Measurements from ENCODE around the gene MEDAG. TPM values are rescaled to one million over a fixed set of nuclear protein-coding genes. Genes with fewer than 3 reads are reported as not detected.

MEDAG gene
- not detected for total RNA-seq
- 0.06 TPM for total RNA-seq (2013)
- total RNA-seq, result 0 to 0.21 (median 0) reads per million in 29 experiments

DNA sequence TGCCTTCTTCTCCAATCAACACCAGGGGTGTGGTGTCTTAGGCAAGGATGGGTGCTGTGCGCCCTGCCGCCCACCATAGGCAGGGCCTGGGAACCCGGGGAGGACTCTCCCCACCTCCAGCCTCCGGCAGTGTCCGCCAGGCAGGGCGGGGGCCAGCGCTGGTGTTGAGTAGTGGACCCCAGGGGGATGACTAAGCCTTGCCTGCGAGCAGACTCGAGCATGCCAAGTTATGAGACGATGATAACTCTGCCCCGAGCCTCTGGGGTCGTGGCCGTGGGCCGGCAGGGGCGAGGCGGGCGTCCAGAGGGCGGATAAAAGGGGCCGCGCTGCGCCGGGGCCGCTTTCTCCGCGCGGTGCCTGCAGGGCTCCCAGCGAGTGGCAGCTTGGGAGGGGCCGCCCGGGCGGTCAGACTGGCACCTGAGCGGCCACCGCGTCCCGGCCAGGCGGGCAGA lies at the start of gene MEDAG:
Gene MEDAG (plus strand): TSS at position 340 of the 452 bp plus-strand sequence. CDS start 245 bp downstream, outside the sequence.
- Mint-ChIP-seq H3K27ac (peak within 1 kb of the TSS in 1 of 2 donors; percentile 47), H3K27me3 (peaks cover 54 to 58% of the 10 kb centered on the region in 2 donors), H3K4me1 (peaks cover 6 to 14% (median 9%) of the 10 kb centered on the region in 3 donors), H3K36me3 (no peaks in the 10 kb centered on the region), H3K9me3 (no peaks in the 10 kb centered on the region), H3K4me3 (peak within 1 kb of the TSS in 1 of 3 donors; percentile 55)
- ChIA-PET POLR2A (no interaction called here), CTCF (no interaction called here)
- no peaks in the 10 kb centered on the region for H3K36me3 ChIP-seq (ENCODE audit: control insufficient read depth in 2 of 2, extremely low read depth in 1 of 2, insufficient read depth in 1 of 2, low read length in 1 of 2)
- WGBS (ENCODE audit: insufficient coverage), result 28% methylated on average over 35 of the region's 35 CpGs
- H3K4me1 ChIP-seq (ENCODE audit: control insufficient read depth in 1 of 2, extremely low read depth in 1 of 2, insufficient read depth in 2 of 2, low read length in 2 of 2), result peaks cover 2 to 5% of the 10 kb centered on the region in 2 experiments
- H3K9me3 ChIP-seq, result no peaks in the 10 kb centered on the region
- ATAC-seq (replicated peaks in 1 of 4) (no peak), DNase-seq (no peak)
- peaks cover 9 to 41% of the 10 kb centered on the region in 2 experiments for H3K27me3 ChIP-seq (replicated peaks in 1 of 2; ENCODE audit: control insufficient read depth in 2 of 2, extremely low read depth in 1 of 2, insufficient read depth in 2 of 2, low read length in 1 of 2)
- H3K27ac ChIP-seq (ENCODE audit: low read length), result no peak within 1 kb of the TSS
- no peak within 1 kb of the TSS for H3K4me3 ChIP-seq (ENCODE audit: control insufficient read depth in 1 of 2, extremely low read depth in 1 of 2, low read length in 1 of 2)

GRCh38 chr13:30857018-30857417 lies 49.1 kb upstream of the MEDAG start:
- H3K27ac ChIP-seq (ENCODE audit: low read length), result no peak overlapping the region
- POLR2A ChIA-PET, result no interaction called here
- 50% methylated on average over 1 of the region's 4 CpGs for WGBS (ENCODE audit: insufficient coverage)

GRCh38 chr13:30857636-30858035 lies 48.4 kb upstream of the MEDAG start:
- no peak overlapping the region for H3K27ac ChIP-seq (ENCODE audit: low read length)
- no peak overlapping the region for H3K4me3 ChIP-seq (ENCODE audit: control insufficient read depth in 1 of 2, extremely low read depth in 1 of 2, low read length in 1 of 2)
- H3K4me1 ChIP-seq (ENCODE audit: control insufficient read depth in 1 of 2, extremely low read depth in 1 of 2, insufficient read depth in 2 of 2, low read length in 2 of 2), result no peaks in the 10 kb centered on the region
- no peaks in the 10 kb centered on the region for H3K27me3 ChIP-seq (replicated peaks in 1 of 2; ENCODE audit: control insufficient read depth in 2 of 2, extremely low read depth in 1 of 2, insufficient read depth in 2 of 2, low read length in 1 of 2)
- Mint-ChIP-seq H3K27ac (no peak overlapping the region), H3K27me3 (no peaks in the 10 kb centered on the region), H3K36me3 (no peaks in the 10 kb centered on the region), H3K4me3 (no peak overlapping the region), H3K9me3 (peaks cover 0 to 5% (median 0%) of the 10 kb centered on the region in 3 donors), H3K4me1 (no peaks in the 10 kb centered on the region)
- ChIA-PET CTCF (interaction anchor here in 1 of 2 donors (0.6 kb wide), 1 partner anchor 371 kb away, joined by 3 read pairs; no protein-coding TSS in a partner anchor), POLR2A (interaction anchor here in 1 of 2 donors (0.7 kb wide), 1 partner anchor 1662 kb away, joined by 3 read pairs; no protein-coding TSS in a partner anchor)
- DNase-seq (no peak), ATAC-seq (replicated peaks in 1 of 4) (no peak)
- H3K9me3 ChIP-seq, result no peaks in the 10 kb centered on the region
- no peaks in the 10 kb centered on the region for H3K36me3 ChIP-seq (ENCODE audit: control insufficient read depth in 2 of 2, extremely low read depth in 1 of 2, insufficient read depth in 1 of 2, low read length in 1 of 2)
- WGBS (ENCODE audit: insufficient coverage), result 84% methylated on average over 4 of the region's 6 CpGs

More at GRCh38 chr13:30857018-30857417, 49.1 kb upstream of the MEDAG start:
- Mint-ChIP-seq H3K36me3 (no peaks in the 10 kb centered on the region), H3K4me1 (no peaks in the 10 kb centered on the region), H3K4me3 (no peak overlapping the region), H3K27me3 (no peaks in the 10 kb centered on the region), H3K9me3 (peaks cover 0 to 5% (median 0%) of the 10 kb centered on the region in 3 donors), H3K27ac (no peak overlapping the region)
- ATAC-seq (replicated peaks in 1 of 4) (no peak), DNase-seq (no peak)
- Histone ChIP-seq H3K4me1 (ENCODE audit: control insufficient read depth in 1 of 2, extremely low read depth in 1 of 2, insufficient read depth in 2 of 2, low read length in 2 of 2) (no peaks in the 10 kb centered on the region), H3K36me3 (ENCODE audit: control insufficient read depth in 2 of 2, extremely low read depth in 1 of 2, insufficient read depth in 1 of 2, low read length in 1 of 2) (no peaks in the 10 kb centered on the region), H3K27me3 (replicated peaks in 1 of 2; ENCODE audit: control insufficient read depth in 2 of 2, extremely low read depth in 1 of 2, insufficient read depth in 2 of 2, low read length in 1 of 2) (no peaks in the 10 kb centered on the region), H3K9me3 (no peaks in the 10 kb centered on the region), H3K4me3 (ENCODE audit: control insufficient read depth in 1 of 2, extremely low read depth in 1 of 2, low read length in 1 of 2) (no peak overlapping the region)
- CTCF ChIA-PET, result interaction anchor here in 1 of 2 donors (0.6 kb wide), 1 partner anchor 370 kb away, joined by 3 read pairs; no protein-coding TSS in a partner anchor

GRCh38 chr13:30859326-30859725 lies 46.7 kb upstream of the MEDAG start:
- Mint-ChIP-seq H3K36me3 (no peaks in the 10 kb centered on the region), H3K4me1 (no peaks in the 10 kb centered on the region), H3K9me3 (peaks cover 0 to 5% (median 0%) of the 10 kb centered on the region in 3 donors), H3K27me3 (no peaks in the 10 kb centered on the region), H3K27ac (no peak overlapping the region), H3K4me3 (no peak overlapping the region)
- H3K4me3 ChIP-seq (ENCODE audit: control insufficient read depth in 1 of 2, extremely low read depth in 1 of 2, low read length in 1 of 2), result no peak overlapping the region
- no peaks in the 10 kb centered on the region for H3K36me3 ChIP-seq (ENCODE audit: control insufficient read depth in 2 of 2, extremely low read depth in 1 of 2, insufficient read depth in 1 of 2, low read length in 1 of 2)
- peaks cover 0 to 7% of the 10 kb centered on the region in 2 experiments for H3K27me3 ChIP-seq (replicated peaks in 1 of 2; ENCODE audit: control insufficient read depth in 2 of 2, extremely low read depth in 1 of 2, insufficient read depth in 2 of 2, low read length in 1 of 2)
- no peak for DNase-seq
- H3K4me1 ChIP-seq (ENCODE audit: control insufficient read depth in 1 of 2, extremely low read depth in 1 of 2, insufficient read depth in 2 of 2, low read length in 2 of 2), result no peaks in the 10 kb centered on the region
- POLR2A ChIA-PET, result no interaction called here
- no peak overlapping the region for H3K27ac ChIP-seq (ENCODE audit: low read length)
- ATAC-seq (replicated peaks in 1 of 4), result no peak
- H3K9me3 ChIP-seq, result no peaks in the 10 kb centered on the region
- WGBS (ENCODE audit: insufficient coverage), result 89% methylated on average over 3 of the region's 5 CpGs
- CTCF ChIA-PET, result interaction anchor here in 1 of 2 donors (0.6 kb wide), 1 partner anchor 1088 kb away, joined by 3 read pairs; no protein-coding TSS in a partner anchor

GRCh38 chr13:30861163-30861562 lies 44.9 kb upstream of the MEDAG start:
- H3K4me1 Mint-ChIP-seq, result peaks cover 0 to 7% (median 4%) of the 10 kb centered on the region in 3 donors
- Histone ChIP-seq H3K4me3 (ENCODE audit: control insufficient read depth in 1 of 2, extremely low read depth in 1 of 2, low read length in 1 of 2) (no peak overlapping the region), H3K9me3 (no peaks in the 10 kb centered on the region), H3K36me3 (ENCODE audit: control insufficient read depth in 2 of 2, extremely low read depth in 1 of 2, insufficient read depth in 1 of 2, low read length in 1 of 2) (no peaks in the 10 kb centered on the region), H3K27ac (ENCODE audit: low read length) (no peak overlapping the region), H3K4me1 (ENCODE audit: control insufficient read depth in 1 of 2, extremely low read depth in 1 of 2, insufficient read depth in 2 of 2, low read length in 2 of 2) (peaks cover 0 to 5% of the 10 kb centered on the region in 2 experiments), H3K27me3 (replicated peaks in 1 of 2; ENCODE audit: control insufficient read depth in 2 of 2, extremely low read depth in 1 of 2, insufficient read depth in 2 of 2, low read length in 1 of 2) (peaks cover 0 to 14% of the 10 kb centered on the region in 2 experiments)
- DNase-seq (no peak), ATAC-seq (replicated peaks in 1 of 4) (no peak)
- CTCF ChIA-PET, result no interaction called here
- H3K27me3 Mint-ChIP-seq, result peaks cover 2 to 4% of the 10 kb centered on the region in 2 donors
- H3K9me3 Mint-ChIP-seq, result peaks cover 0 to 5% (median 0%) of the 10 kb centered on the region in 3 donors
- H3K27ac Mint-ChIP-seq, result no peak overlapping the region
- POLR2A ChIA-PET, result no interaction called here
- no peak overlapping the region for H3K4me3 Mint-ChIP-seq
- H3K36me3 Mint-ChIP-seq, result no peaks in the 10 kb centered on the region
- no CpG with 5 or more reads among the region's 3 CpGs for WGBS (ENCODE audit: insufficient coverage)

DNA sequence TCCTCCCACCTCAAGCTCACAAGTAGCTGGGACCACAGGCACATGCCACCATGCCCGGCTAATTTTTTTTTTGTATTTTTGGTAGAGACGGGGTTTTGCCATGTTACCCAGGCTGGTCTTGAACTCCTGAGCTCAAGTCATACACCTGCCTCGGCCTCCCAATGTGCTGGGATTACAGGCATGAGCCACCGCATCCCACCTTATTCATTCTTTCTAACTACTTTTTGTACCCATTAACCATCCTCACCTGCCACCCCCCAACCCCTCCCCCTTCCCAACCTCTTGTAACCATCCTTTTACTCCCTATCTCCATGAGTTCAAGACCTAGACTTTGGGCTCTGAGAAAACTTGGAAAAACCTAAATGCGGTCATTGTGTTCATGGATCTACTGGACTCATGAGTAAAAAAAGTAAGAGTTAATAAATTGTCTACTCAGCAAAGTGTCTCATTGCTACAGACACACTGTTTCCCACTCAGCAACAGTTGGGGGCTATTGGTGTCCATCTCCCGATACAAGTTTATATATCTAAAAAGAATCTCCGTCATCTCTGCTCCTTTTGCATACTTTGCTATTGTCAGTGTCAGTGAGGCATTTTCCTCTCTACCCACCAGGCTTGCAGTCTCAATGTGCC lies 44.1 kb upstream of the MEDAG start:
- H3K36me3 ChIP-seq (ENCODE audit: control insufficient read depth in 2 of 2, extremely low read depth in 1 of 2, insufficient read depth in 1 of 2, low read length in 1 of 2), result no peaks in the 10 kb centered on the region
- Mint-ChIP-seq H3K4me1 (peaks cover 0 to 7% (median 4%) of the 10 kb centered on the region in 3 donors), H3K27ac (no peak overlapping the region), H3K4me3 (no peak overlapping the region), H3K9me3 (peaks cover 0 to 5% (median 0%) of the 10 kb centered on the region in 3 donors), H3K27me3 (peaks cover 2 to 4% of the 10 kb centered on the region in 2 donors), H3K36me3 (no peaks in the 10 kb centered on the region)
- H3K27me3 ChIP-seq (replicated peaks in 1 of 2; ENCODE audit: control insufficient read depth in 2 of 2, extremely low read depth in 1 of 2, insufficient read depth in 2 of 2, low read length in 1 of 2), result peaks cover 0 to 17% of the 10 kb centered on the region in 2 experiments
- ChIA-PET POLR2A (no interaction called here), CTCF (no interaction called here)
- no peak overlapping the region for H3K27ac ChIP-seq (ENCODE audit: low read length)
- WGBS (ENCODE audit: insufficient coverage), result 97% methylated on average over 3 of the region's 7 CpGs
- H3K4me1 ChIP-seq (ENCODE audit: control insufficient read depth in 1 of 2, extremely low read depth in 1 of 2, insufficient read depth in 2 of 2, low read length in 2 of 2), result peaks cover 0 to 5% of the 10 kb centered on the region in 2 experiments
- DNase-seq, result no peak
- no peaks in the 10 kb centered on the region for H3K9me3 ChIP-seq
- H3K4me3 ChIP-seq (ENCODE audit: control insufficient read depth in 1 of 2, extremely low read depth in 1 of 2, low read length in 1 of 2), result no peak overlapping the region
- no peak for ATAC-seq (replicated peaks in 1 of 4)
